NCI-H2196 (cell line): Measurements from ENCODE around the gene RANBP3.
"Not testable (repeated sequence)": the region's sequence is repeated elsewhere in the genome, so short reads cannot be mapped to it uniquely, and the experiment has no call there.

Experiments used
- DNase-seq: peaks from one replicate; lab custom pipeline; 2025; ENCODE audit not compliant: unreplicated experiment; lab: John Stamatoyannopoulos, UW

RANBP3 gene

DNA sequence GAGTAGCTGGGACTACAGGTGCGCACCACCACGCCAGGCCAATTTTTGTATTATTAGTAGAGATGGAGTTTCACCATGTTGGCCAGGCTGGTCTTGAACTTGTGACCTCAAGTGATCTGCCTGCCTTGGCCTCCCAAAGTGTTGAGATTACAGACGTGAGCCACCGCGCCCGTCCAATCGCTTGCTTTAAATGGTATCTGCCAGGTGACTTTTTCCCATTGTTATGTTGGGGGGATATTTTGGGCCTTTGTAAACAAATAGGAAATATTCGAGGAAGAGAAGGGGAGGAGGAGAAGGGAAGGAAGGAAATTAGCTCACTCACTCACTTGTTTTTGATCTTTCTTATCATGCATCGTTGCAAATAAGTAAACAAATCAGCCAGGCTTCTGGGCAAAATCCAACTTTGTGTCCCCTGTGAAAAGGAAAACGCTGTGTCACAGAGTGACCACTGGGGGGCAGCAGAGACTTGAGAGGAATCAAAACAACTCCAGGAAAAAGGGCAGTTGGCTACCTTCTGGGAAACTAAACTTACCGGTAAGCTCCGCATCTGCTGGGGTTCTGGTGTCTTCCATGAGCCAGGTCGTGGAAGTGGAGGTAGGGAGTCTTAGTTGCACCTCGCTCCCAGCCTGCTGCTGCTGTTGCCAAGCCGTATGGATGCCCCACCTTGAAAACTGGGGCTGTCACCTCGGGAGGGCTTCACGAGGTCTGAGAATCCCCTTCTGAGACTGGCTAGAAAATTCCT is 9.3 kb upstream of the RANBP3 start:
- peak; percentile 94 for DNase-seq

DNA sequence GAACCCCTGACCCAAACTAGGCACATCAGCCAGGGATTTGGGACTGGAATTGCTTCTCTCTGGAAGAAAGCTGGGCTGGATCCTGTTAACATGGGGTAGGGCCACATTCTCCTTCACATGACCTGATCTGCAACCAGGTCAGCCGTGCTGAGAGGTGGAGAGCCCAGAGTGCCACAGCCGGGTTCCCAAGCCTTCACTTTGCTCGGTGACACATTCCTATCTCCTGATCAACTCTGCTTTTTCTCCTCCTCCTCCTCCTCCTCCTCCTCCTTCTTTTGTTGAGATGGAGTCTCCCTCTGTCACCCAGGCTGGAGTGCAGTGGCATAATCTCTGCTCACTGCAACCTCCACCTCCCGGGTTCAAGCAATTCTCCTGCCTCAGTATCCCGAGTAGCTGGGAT is 7.9 kb upstream of the RANBP3 start:
- not testable (repeated sequence) for DNase-seq

DNA sequence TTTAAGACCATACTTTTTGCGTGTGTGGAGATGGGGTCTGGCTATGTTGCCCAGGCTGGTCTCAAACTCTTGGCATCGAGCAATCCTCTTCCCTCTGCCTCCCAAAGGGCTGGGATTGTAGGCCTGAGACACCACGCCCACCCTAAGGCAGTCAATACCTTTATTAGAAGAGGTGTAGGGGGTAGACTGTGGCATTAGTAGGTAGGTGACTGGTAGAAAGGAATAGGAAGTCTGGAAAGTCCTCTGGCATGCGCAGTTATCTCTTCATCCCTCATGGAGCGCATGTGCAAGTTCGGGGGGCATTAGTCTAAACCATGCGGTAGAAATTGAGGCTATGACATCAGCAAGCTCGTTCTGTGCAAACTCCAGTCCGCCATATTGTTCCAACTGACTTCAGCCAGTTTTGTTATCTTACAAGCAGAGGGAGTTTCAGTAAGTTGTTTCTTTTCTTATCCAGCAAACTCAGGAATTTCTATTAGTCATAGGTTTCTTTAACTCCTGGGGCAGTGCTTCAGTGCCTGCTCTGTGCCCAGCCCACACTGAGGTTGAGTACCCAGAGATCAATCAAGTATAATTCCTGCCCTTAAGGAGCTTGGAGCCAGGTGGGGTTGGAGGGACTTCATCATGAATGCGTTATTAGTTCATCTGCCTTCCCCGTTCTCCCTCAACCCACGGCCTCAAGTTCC is 7.3 kb upstream of the RANBP3 start:
- no peak for DNase-seq

- DNase-seq = no peak
These were observed 6.7 kb upstream of the RANBP3 start for GRCh38 chr19:5984600-5984999.

DNA sequence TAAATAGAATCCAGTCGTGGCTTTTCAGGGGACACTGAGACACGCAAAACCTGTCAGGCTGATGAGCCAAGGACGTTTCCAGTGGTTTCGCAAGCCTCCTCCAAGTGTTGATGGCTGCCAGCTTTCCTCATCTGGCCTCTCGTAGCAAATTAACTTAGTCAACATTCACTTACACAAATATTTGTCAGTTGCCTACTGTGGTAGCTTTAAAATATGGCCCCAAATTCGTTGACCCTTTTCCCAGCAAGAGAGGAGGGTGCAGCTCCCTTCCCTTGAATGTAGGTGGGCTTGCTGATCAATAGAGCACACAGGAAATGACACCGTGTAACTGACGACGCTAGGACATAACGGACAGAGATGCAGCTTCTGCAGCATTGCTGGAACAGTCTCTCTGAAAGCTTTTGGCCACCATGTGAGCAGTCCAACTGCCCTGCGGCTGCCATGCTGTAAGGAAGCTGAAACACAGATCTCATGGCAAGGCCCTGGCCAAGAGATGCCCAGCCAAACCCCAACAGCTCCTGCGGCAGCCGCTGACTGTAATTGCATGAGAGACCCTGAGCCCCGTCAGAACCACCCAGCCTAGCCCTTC is 5.5 kb upstream of the RANBP3 start:
- DNase-seq = no peak

DNA sequence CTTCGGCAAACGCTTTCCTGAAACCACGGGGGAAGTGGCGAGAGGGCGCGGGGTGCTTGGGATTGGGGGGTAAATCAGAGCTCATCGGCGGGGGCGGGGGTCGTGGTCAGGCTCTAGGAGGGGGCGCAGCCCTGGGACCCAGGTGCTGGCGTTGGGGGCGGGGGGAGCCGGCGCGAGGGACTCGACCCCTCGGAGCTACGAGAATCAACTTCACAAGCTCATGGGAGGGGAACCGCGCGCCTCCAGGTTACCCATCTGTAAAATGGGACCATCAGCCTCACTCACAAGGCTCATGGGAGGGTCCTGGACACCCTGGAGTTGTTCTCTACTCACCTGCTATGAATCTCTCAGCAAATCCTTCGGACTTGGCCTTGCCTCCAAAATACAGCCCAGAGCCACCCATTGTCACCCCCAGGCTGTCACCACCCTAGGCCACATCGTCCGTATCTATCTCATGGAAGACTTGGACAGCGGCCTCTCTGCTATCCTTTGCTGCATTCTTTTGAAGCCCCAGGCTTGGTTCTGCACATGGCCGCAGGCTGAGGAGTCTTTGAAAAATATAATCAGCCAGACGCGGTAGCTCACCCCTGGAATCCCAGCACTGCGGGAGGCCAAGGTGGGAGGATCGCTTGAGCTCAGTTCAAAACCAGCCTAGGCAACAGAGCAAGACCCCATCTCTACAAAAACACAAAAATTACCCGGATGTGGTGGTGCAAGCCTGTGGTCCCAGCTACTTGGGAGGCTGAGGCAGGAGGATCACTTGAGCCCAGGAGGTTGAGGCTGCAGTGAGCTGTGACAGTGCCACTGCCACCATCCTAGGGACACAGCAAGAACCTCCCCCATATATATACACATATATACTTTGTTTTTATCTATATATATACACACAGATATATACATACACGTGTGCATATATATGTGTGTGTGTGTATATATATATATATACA is 939 bp upstream of the RANBP3 start:
- no peak for DNase-seq

- DNase-seq = no peak
These were observed 637 bp downstream of the RANBP3 start for GRCh38 chr19:5977222-5977784.

- no peak for DNase-seq
These were observed 1.2 kb downstream of the RANBP3 start for GRCh38 chr19:5976768-5977167.

- no peak for DNase-seq
These were observed 2.6 kb downstream of the RANBP3 start for GRCh38 chr19:5975388-5975728.

- DNase-seq = no peak
These were observed 3.1 kb downstream of the RANBP3 start for GRCh38 chr19:5974721-5975387.

- no peak for DNase-seq
These were observed 3.9 kb downstream of the RANBP3 start for GRCh38 chr19:5973867-5974635.

DNA sequence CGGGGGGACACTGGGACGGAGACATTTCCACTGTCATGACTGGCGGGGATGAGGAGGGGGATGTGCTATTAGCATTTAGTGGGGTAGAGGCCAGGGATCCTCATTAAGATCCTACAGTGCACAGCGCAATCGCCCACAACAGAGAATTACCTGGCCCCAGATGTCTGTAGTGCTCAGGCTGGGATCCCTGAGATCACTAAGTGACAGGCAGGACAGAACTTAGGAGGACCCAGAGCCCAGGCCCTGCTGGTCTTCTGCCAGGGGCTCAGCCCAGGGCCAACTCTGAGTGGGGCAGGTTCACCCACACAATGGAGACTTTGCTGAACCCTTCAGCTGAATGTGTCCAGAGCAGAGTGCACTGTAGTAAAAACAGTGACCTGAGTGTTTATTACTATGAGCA is 4.6 kb downstream of the RANBP3 start:
- no peak for DNase-seq

GRCh38 chr19:5972355-5972731 is 5.6 kb downstream of the RANBP3 start:
- no peak for DNase-seq

- no peak for DNase-seq
These were observed 6.1 kb downstream of the RANBP3 start for GRCh38 chr19:5971714-5972354.

DNA sequence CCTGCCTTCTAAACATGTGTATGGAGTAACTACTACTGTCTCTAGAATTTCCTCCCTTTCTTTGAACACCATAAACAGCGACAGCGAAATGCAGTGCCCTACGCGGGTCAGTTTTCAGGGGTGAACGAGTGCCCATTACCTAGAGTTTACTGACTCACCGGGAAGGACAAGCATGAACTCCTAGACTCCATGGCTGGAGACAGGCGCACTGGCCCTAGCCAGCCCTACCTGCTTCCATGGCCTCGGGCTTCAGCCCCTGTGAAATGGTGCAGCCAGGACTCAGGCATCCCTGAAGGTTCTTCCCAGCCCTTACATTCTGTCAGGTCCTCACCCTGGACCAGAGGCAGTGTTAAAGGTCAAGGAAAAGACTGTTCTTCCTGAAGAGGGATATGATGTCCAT is 8.5 kb downstream of the RANBP3 start:
- no peak for DNase-seq

DNA sequence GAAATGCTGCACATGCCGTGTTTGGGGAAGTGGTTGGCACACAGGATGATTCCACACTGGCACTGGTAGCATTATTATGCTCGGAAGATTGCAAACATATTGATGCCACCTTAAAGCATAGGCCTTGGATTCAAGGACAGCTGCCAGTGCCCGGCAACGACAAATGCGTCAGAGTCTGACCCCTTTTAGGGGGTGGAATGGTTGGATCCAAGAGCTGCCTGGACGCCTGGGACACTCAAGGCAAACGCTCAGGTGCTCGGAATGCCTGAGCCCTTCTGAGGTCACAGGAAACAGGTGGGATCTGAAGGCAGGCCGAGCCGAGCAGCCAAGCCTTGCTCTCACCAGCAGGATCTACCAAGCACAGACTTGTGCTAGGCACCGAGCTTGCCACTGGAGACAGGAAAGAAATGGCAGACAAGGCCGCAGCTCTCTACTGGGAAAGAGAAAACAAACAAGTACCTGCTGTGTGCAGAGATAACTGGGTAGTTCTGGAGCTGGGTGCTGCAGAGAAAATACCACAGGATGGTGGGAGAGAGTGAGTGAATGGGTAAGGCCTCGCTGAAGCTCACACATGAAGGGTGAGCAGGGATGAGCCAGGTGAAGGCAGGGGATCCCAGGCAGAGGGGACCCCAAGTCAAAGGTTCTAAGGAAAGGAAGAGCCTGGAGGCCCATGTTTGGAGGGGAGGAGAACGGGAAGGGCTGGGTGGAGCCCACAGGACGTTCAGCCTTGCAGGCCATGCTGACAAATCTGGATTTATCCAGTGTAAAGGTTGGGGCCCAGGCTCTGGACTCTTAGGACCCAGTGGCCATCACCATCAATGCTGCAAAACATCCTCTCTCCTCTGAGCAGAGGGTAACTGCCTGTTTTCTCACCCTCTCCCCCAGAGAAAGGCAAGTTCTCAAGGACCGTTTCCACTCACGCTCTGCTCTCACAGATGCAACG is 9.2 kb downstream of the RANBP3 start:
- DNase-seq = peak; percentile 79

DNA sequence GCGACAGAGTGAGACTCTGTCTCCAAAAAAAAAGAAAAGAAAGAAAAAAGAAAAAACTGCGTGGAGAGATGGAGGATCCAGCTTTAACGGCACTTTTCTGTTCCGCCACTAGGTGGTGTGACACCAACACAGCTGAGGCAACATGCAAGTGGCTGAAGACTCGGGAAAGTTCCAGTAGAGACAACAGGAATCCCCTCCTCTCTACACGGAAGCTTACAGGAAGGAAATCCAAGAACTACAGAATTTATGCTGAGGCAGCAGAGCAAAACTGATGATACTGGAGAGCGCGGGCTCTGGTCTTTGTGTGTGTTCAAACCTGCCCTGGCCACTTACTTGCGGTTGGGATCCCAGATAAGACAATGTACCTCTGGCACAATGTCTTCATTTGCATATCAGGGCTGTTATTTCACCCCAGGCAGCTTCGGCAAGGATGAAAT is 9.9 kb downstream of the RANBP3 start:
- DNase-seq = peak; percentile 85

- no peak for DNase-seq
These were observed 10.4 kb downstream of the RANBP3 start for GRCh38 chr19:5967571-5967970.
